GM10847 (cell line): Measurements from ENCODE around the gene TCP11L1.

Experiments used
- POLR2A ChIP-seq: IDR thresholded peaks from 2 replicates; pipeline ENCODE4 v1.6.1; 2011; ENCODE audit not compliant: insufficient read length; ENCODE audit errors: extremely low read depth

TCP11L1 gene

GRCh38 chr11:33039274-33040032 lies at the start of gene TCP11L1:
TCP11L1 (plus strand) TSS chr11:33039572; CDS start chr11:33043774, 4,202 bp downstream.
- TF ChIP-seq POLR2A = no peak

GRCh38 chr11:32990481-32990880 lies 48.9 kb upstream of the TCP11L1 start:
- no peak for TF ChIP-seq POLR2A

- TF ChIP-seq POLR2A = no peak
Measured at GRCh38 chr11:32991427-32991826, 47.9 kb upstream of the TCP11L1 start.

GRCh38 chr11:32991898-32992297 lies 47.5 kb upstream of the TCP11L1 start:
- TF ChIP-seq POLR2A = no peak

- no peak for TF ChIP-seq POLR2A
Measured at GRCh38 chr11:33000181-33000580, 39.2 kb upstream of the TCP11L1 start.

- TF ChIP-seq POLR2A = no peak
Measured at GRCh38 chr11:33001281-33001680, 38.1 kb upstream of the TCP11L1 start.

- no peak for TF ChIP-seq POLR2A
Measured at GRCh38 chr11:33001751-33002542, 37.4 kb upstream of the TCP11L1 start.

- no peak for TF ChIP-seq POLR2A
Measured at GRCh38 chr11:33005175-33005574, 34.2 kb upstream of the TCP11L1 start.

GRCh38 chr11:33006010-33006409 lies 33.4 kb upstream of the TCP11L1 start:
- no peak for TF ChIP-seq POLR2A

- TF ChIP-seq POLR2A = no peak
Measured at GRCh38 chr11:33013755-33014154, 25.6 kb upstream of the TCP11L1 start.

GRCh38 chr11:33015621-33016551 lies 23.5 kb upstream of the TCP11L1 start, which contains the start of gene DEPDC7:
DEPDC7 (plus strand) TSS chr11:33015878; CDS start chr11:33015956, 78 bp downstream.
- peak; percentile 25 for TF ChIP-seq POLR2A

- no peak for TF ChIP-seq POLR2A
Measured at GRCh38 chr11:33016654-33017053, 22.7 kb upstream of the TCP11L1 start.

GRCh38 chr11:33017478-33017877 lies 21.9 kb upstream of the TCP11L1 start:
- TF ChIP-seq POLR2A = no peak

- TF ChIP-seq POLR2A = no peak
Measured at GRCh38 chr11:33017965-33018364, 21.4 kb upstream of the TCP11L1 start.

GRCh38 chr11:33018840-33019239 lies 20.5 kb upstream of the TCP11L1 start:
- TF ChIP-seq POLR2A = no peak
